Subcutaneous adipose tissue (tissue), 4 donors: ENCODE measurements around the gene CABLES1. TPM values are rescaled to one million over a fixed set of nuclear protein-coding genes. Genes with fewer than 3 reads are reported as not detected.

Source experiments
- total RNA-seq, 4 donors: library from RNA; depleted of rRNA; stranded (reverse); fragments of >200 nt; gene quantifications; one replicate each; pipeline ENCODE4 v1.1.0, GENCODE V29; 2016
- TF ChIP-seq, protein P1 (sequence below): fragments of 450-650 bp; IDR thresholded peaks from one replicate; pipeline ENCODE4 v1.5.1; 2016; ENCODE audit warnings: low read depth, mild to moderate bottlenecking, control low read depth, antibody characterized with exemption, moderate library complexity

CABLES1 gene
- total RNA-seq, 4 donors from 2014 or later = 22.5 to 50.7 (median 46.4) TPM

- TF ChIP-seq, protein P1, sequence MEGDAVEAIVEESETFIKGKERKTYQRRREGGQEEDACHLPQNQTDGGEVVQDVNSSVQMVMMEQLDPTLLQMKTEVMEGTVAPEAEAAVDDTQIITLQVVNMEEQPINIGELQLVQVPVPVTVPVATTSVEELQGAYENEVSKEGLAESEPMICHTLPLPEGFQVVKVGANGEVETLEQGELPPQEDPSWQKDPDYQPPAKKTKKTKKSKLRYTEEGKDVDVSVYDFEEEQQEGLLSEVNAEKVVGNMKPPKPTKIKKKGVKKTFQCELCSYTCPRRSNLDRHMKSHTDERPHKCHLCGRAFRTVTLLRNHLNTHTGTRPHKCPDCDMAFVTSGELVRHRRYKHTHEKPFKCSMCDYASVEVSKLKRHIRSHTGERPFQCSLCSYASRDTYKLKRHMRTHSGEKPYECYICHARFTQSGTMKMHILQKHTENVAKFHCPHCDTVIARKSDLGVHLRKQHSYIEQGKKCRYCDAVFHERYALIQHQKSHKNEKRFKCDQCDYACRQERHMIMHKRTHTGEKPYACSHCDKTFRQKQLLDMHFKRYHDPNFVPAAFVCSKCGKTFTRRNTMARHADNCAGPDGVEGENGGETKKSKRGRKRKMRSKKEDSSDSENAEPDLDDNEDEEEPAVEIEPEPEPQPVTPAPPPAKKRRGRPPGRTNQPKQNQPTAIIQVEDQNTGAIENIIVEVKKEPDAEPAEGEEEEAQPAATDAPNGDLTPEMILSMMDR = no peak
Measured at GRCh38 chr18:23107718-23108117, 27.6 kb upstream of the CABLES1 start.

- TF ChIP-seq, protein P1 = no peak
Measured at GRCh38 chr18:23108496-23108895, 26.8 kb upstream of the CABLES1 start.

DNA sequence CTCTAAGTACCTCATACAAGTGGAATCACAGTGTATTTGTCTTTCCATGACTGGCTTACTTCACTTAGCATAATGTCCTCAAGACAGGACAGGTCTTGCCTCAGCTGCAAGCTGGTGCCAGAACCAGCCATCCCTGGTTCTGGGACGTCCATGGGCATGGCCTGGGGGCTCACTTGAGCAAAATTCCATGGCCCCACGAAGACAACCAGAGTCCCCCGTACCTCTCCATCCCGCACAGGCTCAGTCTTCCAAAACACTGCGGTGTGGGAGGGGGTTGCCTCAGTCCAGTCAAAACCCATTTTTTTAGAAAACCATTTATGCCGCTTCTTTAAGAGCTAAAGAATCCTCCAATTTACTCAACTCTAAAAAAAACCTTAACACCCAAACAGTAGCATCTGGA is 21.7 kb upstream of the CABLES1 start:
- TF ChIP-seq, protein P1 = no peak

DNA sequence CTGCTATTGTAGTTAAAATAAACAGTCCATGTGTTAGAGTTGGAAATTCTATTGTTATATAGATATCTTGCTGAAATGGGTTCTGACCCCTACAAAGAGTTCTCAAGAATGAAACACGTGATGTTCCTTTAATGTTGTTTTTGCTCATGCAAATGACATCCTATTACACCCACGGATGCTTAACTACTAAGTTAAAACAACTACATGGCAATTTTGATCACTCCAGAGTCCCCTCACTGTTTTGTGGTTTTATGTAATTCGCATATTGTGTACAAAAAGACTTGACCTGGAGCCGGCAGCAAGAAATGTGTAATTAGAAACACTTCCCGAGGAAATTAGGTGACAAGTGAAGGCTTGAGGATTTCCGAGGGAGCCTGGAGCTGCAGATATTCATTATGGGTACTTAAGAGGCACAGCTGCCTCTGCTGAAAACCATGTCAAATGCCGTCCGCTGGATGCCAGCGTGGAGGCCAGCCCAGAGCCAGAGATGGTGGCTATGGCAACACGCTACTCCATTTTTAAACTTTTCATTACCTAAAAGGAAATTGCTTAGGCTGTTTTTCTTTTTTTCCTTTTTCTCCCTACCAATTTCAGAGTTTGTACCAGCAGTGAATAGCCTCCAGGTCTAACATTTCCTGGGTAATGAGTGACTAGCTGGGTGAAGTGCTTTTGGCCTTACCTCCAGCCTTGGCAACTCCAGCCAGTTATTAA is 21.0 kb upstream of the CABLES1 start:
- TF ChIP-seq, protein P1 = no peak

GRCh38 chr18:23114911-23115310 is 20.4 kb upstream of the CABLES1 start:
- TF ChIP-seq, protein P1 = no peak

- TF ChIP-seq, protein P1 = no peak
Measured at GRCh38 chr18:23115683-23116096, 19.6 kb upstream of the CABLES1 start.

DNA sequence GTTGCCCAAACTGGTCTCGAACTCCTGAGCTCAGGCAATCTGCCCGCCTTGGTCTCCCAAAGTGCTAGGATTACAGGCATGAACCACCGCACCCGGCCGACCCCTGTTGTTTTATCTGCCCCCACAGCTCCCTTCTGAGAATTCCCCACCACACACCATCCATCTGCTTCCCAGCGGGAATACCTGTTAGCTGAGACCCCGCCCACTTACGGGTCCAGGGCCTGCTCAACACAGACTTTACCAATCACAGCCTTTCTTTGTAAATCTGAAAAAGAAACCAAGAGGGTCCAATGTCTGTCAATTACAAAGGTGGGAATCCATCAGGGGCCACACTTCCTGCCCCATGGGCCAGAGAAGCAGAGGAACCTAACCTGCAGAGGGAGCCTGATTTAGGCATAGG is 14.2 kb upstream of the CABLES1 start:
- TF ChIP-seq, protein P1 = no peak
